Measurements from ENCODE around the gene RSPO3.

Gene RSPO3

GRCh38 chr6:127118298-127119101, at the start of gene RSPO3:
RSPO3 (plus strand) TSS chr6:127118671; CDS start chr6:127119193, 522 bp downstream.
- no peak for TF ChIP-seq CTCF (IDR thresholded peaks at IDR 0.05; ENCODE audit: insufficient read depth, low read depth, low read length, missing control alignments)
- peak within 1 kb of the TSS; percentile 13 for H3K4me3 ChIP-seq (ENCODE audit: low read length)
- DNase-seq (ENCODE audit: low read depth), result peak; percentile 35

GRCh38 chr6:127069659-127070279, 48.7 kb upstream of the RSPO3 start:
- peak; percentile 56 for DNase-seq (ENCODE audit: low read depth)
- H3K4me3 ChIP-seq (ENCODE audit: low read length), result no peak overlapping the region
- TF ChIP-seq CTCF (IDR thresholded peaks at IDR 0.05; ENCODE audit: insufficient read depth, low read depth, low read length, missing control alignments), result peak; percentile 60

- H3K4me3 ChIP-seq (ENCODE audit: low read length), result no peak overlapping the region
- DNase-seq (ENCODE audit: low read depth), result no peak
- no peak for TF ChIP-seq CTCF (IDR thresholded peaks at IDR 0.05; ENCODE audit: insufficient read depth, low read depth, low read length, missing control alignments)
Measured at GRCh38 chr6:127073222-127073621, 45.2 kb upstream of the RSPO3 start.

- no peak overlapping the region for H3K4me3 ChIP-seq (ENCODE audit: low read length)
- no peak for TF ChIP-seq CTCF (IDR thresholded peaks at IDR 0.05; ENCODE audit: insufficient read depth, low read depth, low read length, missing control alignments)
- DNase-seq (ENCODE audit: low read depth), result no peak
Measured at GRCh38 chr6:127076466-127076865, 42.0 kb upstream of the RSPO3 start.

- no peak for TF ChIP-seq CTCF (IDR thresholded peaks at IDR 0.05; ENCODE audit: insufficient read depth, low read depth, low read length, missing control alignments)
- peak; percentile 60 for DNase-seq (ENCODE audit: low read depth)
- H3K4me3 ChIP-seq (ENCODE audit: low read length), result no peak overlapping the region
Measured at GRCh38 chr6:127077886-127078285, 40.6 kb upstream of the RSPO3 start.

GRCh38 chr6:127078669-127079068, 39.8 kb upstream of the RSPO3 start:
- TF ChIP-seq CTCF (IDR thresholded peaks at IDR 0.05; ENCODE audit: insufficient read depth, low read depth, low read length, missing control alignments), result no peak
- no peak overlapping the region for H3K4me3 ChIP-seq (ENCODE audit: low read length)
- no peak for DNase-seq (ENCODE audit: low read depth)

All from epithelial cell of esophagus (primary cell).